ENCODE data around the gene MAGIX.
"Not testable (repeated sequence)": the region's sequence is repeated elsewhere in the genome, so short reads cannot be mapped to it uniquely, and the experiment has no call there.

Gene MAGIX

DNA sequence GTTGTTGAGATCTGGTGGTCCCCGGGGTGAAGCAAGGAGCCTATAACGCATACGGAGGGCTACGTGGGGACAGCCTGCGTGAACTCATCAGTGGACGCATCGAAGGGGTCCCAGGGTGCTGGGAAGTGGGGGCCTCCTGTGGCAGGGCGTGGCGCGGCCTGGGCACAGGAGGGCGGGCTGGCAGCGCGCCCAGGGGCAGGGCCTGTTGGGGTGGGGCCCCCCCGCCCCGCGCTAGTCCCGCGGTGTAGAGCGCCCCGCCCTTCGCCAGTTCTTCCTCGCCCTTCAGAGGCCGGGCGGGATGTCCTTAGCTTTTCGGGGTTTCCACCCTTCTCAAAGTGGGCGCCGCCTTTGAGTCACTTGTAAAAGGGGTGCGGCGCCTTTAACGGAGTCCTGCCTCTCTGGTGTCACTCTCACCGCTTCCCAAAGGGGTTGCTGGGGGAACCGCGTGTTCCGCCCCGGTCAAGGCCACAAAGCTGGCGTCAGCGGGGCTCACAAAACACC, 9.8 kb downstream of the MAGIX start:
- peaks cover 37% of the 10 kb centered on the region for H3K36me3 ChIP-seq (ENCODE audit: insufficient read depth, insufficient read length, low read length)
- peak overlapping the region; percentile 62 for H3K4me3 ChIP-seq (ENCODE audit: insufficient read length, low read depth)
- H3K9me3 ChIP-seq (ENCODE audit: insufficient read depth, low read length) = no peaks in the 10 kb centered on the region
- peak overlapping the region; percentile 79 for H3K9ac ChIP-seq (ENCODE audit: insufficient read length, low read depth)
- H3K27me3 ChIP-seq (ENCODE audit: insufficient read depth, insufficient read length) = no peaks in the 10 kb centered on the region
- H3K4me1 ChIP-seq (ENCODE audit: insufficient read depth, insufficient read length) = no peaks in the 10 kb centered on the region
- DNase-seq (ENCODE audit: low read depth, low spot score) = no peak
- TF ChIP-seq SUZ12 (IDR thresholded peaks at IDR 0.05; ENCODE audit: extremely low read depth, insufficient read depth, insufficient read length) (no peak), ZNF274 (IDR thresholded peaks at IDR 0.05; ENCODE audit: low read depth, low read length) (no peak), YY1 (IDR thresholded peaks at IDR 0.05; ENCODE audit: insufficient read depth, insufficient read length) (no peak)

DNA sequence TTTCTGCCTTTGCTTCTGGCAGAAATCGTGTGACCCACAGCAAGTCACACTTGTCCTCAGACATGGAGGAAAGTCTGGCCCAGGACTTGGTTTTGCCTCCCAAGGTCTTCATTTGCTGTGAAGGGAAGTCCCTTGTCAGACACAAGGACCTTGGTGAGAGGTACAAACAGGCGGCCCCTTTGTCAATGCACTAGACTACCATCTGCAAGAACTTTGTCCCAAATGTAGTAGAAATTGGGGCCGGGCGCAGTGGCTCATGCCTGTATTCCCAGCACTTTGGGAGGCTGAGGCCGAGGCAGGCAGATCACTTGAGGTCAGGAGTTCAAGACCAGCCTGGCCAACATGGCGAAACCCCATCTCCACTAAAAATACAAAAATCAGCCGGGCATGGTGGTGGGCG, 11.0 kb downstream of the MAGIX start:
- DNase-seq (ENCODE audit: low read depth, low spot score); H3K9ac ChIP-seq (ENCODE audit: insufficient read length, low read depth): not testable (repeated sequence)
- peaks cover 49% of the 10 kb centered on the region for H3K36me3 ChIP-seq (ENCODE audit: insufficient read depth, insufficient read length, low read length)

DNA sequence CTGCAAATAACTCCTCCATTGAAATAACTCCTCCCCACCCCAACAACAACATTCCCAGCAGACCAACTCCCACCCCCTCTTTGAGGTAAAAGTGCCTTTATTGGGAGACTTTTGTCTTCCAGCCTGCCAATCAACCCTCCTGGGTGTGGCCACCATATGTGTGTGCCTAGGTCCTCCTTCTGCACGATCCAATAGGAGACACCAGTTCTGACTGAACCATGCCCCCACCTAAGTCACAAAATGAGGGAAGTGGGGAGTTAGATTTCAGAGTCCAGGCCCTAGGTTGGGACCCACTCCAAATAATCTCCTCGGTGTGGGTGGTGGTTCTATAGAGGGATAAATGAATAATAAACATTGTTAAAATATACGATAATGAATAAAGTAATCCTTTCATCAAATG, 12.2 kb downstream of the MAGIX start:
- Histone ChIP-seq H3K9me3 (ENCODE audit: insufficient read depth, low read length) (no peaks in the 10 kb centered on the region), H3K4me1 (ENCODE audit: insufficient read depth, insufficient read length) (no peaks in the 10 kb centered on the region), H3K27me3 (ENCODE audit: insufficient read depth, insufficient read length) (no peaks in the 10 kb centered on the region), H3K4me3 (ENCODE audit: insufficient read length, low read depth) (no peak overlapping the region), H3K36me3 (ENCODE audit: insufficient read depth, insufficient read length, low read length) (peaks cover 61% of the 10 kb centered on the region), H3K9ac (ENCODE audit: insufficient read length, low read depth) (no peak overlapping the region)
- no peak for TF ChIP-seq SUZ12 (IDR thresholded peaks at IDR 0.05; ENCODE audit: extremely low read depth, insufficient read depth, insufficient read length)
- TF ChIP-seq YY1 (IDR thresholded peaks at IDR 0.05; ENCODE audit: insufficient read depth, insufficient read length) = no peak
- no peak for TF ChIP-seq ZNF274 (IDR thresholded peaks at IDR 0.05; ENCODE audit: low read depth, low read length)
- DNase-seq (ENCODE audit: low read depth, low spot score) = no peak

More for the DNA sequence above, 11.0 kb downstream of the MAGIX start:
- H3K4me3 ChIP-seq (ENCODE audit: insufficient read length, low read depth); H3K9me3 ChIP-seq (ENCODE audit: insufficient read depth, low read length); H3K4me1 ChIP-seq (ENCODE audit: insufficient read depth, insufficient read length); H3K27me3 ChIP-seq (ENCODE audit: insufficient read depth, insufficient read length): not testable (repeated sequence)

DNA sequence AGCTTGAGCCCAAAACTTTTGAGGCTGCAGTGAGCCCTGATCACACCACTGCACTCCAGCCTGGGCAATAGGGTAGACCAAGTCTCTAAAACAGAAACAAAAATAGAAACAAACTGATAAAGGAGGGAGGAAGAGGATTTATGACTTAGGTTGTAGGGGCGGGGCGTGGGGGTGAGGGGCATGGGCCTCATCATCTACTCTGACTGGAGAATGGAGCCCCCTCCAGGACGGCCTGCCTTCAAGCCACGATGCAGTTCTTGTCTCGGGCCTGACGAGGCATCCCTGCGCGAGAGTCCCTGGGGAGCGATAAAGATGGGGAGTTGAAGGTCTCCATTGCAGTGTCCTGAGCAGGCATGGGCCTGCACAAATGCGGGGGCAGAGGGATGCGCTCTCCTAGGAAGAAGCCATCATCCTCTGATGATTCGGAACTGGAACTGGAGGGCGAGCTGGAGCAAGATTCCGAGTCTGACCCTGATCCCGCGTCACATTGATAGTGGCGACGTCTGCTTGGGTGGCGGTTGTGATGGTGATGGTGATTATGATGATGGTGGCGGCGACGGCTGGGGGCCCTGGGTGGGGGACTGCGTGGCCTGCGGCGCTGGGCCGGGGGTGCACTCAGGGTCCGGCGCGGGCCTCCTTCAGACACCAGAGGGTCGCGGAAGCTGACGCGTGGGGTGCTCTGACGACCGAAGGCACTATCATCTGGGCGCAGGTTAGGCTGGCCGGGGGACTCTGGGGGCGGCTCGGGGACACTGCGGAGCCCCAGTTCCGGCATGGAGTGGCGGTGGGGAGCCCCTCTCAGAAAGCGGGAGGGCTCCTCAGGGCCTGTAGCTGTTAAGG, 13.1 kb downstream of the MAGIX start:
- Histone ChIP-seq H3K4me3 (ENCODE audit: insufficient read length, low read depth) (no peak overlapping the region), H3K9ac (ENCODE audit: insufficient read length, low read depth) (no peak overlapping the region), H3K36me3 (ENCODE audit: insufficient read depth, insufficient read length, low read length) (peaks cover 68% of the 10 kb centered on the region), H3K9me3 (ENCODE audit: insufficient read depth, low read length) (no peaks in the 10 kb centered on the region), H3K27me3 (ENCODE audit: insufficient read depth, insufficient read length) (no peaks in the 10 kb centered on the region), H3K4me1 (ENCODE audit: insufficient read depth, insufficient read length) (no peaks in the 10 kb centered on the region)
- DNase-seq (ENCODE audit: low read depth, low spot score) = no peak
- no peak for TF ChIP-seq SUZ12 (IDR thresholded peaks at IDR 0.05; ENCODE audit: extremely low read depth, insufficient read depth, insufficient read length)
- no peak for TF ChIP-seq YY1 (IDR thresholded peaks at IDR 0.05; ENCODE audit: insufficient read depth, insufficient read length)
- no peak for TF ChIP-seq ZNF274 (IDR thresholded peaks at IDR 0.05; ENCODE audit: low read depth, low read length)

DNA sequence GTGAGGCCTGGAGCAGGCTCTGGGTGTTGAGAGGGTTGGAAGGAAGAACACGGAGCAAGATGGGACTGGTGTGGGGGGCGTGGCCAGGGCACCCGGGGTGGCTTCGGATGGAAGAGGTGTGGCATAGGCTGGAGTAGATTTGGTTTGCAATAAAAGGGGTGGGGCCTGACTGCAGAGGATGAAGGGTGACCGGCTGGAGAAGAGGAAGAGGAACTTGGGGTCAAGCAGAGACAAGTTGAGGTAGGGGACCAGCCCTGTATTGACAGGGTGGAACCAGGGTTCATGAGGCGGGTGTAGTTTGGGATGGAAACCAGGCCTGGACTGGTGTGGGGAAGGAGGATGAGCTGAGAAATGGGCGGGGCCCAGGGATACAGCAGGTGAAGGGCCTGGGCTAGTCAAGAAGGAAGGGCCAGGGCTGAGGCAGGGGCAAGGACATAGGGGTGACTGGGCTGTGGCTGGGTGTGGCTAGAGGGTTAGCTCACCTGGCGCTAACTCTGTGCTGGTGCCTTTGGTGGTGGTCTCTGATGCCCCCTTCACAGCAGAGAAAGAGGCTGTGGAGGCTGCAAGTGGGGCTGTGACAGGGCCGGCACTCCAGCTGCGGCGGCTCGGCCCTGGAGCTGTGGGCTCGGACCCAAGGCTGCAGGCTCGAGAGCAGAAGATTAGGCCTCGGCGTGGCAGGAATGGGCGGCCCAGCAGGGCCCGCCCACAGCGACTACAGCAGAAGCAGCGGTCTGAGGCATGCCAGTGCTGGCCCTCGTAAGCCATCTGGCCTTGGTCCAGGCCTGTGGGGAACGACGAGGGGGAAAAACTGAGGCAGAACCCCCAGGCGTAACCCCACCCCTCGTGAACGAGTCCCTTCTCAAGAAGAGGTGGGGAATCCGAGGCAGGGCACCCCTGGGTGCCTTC, 14.1 kb downstream of the MAGIX start:
- Histone ChIP-seq H3K4me1 (ENCODE audit: insufficient read depth, insufficient read length) (no peaks in the 10 kb centered on the region), H3K27me3 (ENCODE audit: insufficient read depth, insufficient read length) (no peaks in the 10 kb centered on the region), H3K9me3 (ENCODE audit: insufficient read depth, low read length) (no peaks in the 10 kb centered on the region), H3K4me3 (ENCODE audit: insufficient read length, low read depth) (no peak overlapping the region), H3K36me3 (ENCODE audit: insufficient read depth, insufficient read length, low read length) (peaks cover 72% of the 10 kb centered on the region), H3K9ac (ENCODE audit: insufficient read length, low read depth) (no peak overlapping the region)
- no peak for DNase-seq (ENCODE audit: low read depth, low spot score)
- TF ChIP-seq YY1 (IDR thresholded peaks at IDR 0.05; ENCODE audit: insufficient read depth, insufficient read length) (no peak), SUZ12 (IDR thresholded peaks at IDR 0.05; ENCODE audit: extremely low read depth, insufficient read depth, insufficient read length) (no peak), ZNF274 (IDR thresholded peaks at IDR 0.05; ENCODE audit: low read depth, low read length) (no peak)

DNA sequence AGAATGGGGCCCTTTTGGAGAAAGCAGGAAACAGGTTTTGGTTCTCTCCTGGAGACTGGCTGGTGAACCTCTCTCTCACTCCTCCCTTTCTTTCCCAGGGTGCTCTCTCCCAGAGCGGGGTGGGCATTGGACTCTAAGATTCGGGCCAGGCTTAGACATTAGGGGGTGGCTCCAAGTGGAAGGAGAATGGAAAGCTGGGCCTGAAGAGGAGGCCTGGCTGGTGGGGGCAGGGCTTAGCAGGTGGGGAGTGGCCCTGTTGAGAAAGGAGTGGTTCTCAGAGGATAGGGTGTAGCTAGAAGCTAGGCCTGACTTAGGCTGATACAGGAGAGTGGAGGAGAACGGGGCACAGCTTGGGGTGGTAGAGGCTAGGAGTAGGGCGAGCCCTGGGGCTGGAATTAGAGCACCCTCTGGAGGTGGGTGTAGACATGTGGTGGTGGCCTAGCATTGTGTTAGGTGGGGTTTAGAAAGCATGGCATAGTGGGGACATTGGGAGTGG, 14.8 kb downstream of the MAGIX start:
- Histone ChIP-seq H3K27me3 (ENCODE audit: insufficient read depth, insufficient read length) (no peaks in the 10 kb centered on the region), H3K9ac (ENCODE audit: insufficient read length, low read depth) (no peak overlapping the region), H3K9me3 (ENCODE audit: insufficient read depth, low read length) (no peaks in the 10 kb centered on the region), H3K4me1 (ENCODE audit: insufficient read depth, insufficient read length) (no peaks in the 10 kb centered on the region), H3K4me3 (ENCODE audit: insufficient read length, low read depth) (no peak overlapping the region), H3K36me3 (ENCODE audit: insufficient read depth, insufficient read length, low read length) (peaks cover 77% of the 10 kb centered on the region)
- TF ChIP-seq YY1 (IDR thresholded peaks at IDR 0.05; ENCODE audit: insufficient read depth, insufficient read length) (no peak), ZNF274 (IDR thresholded peaks at IDR 0.05; ENCODE audit: low read depth, low read length) (no peak), SUZ12 (IDR thresholded peaks at IDR 0.05; ENCODE audit: extremely low read depth, insufficient read depth, insufficient read length) (no peak)
- DNase-seq (ENCODE audit: low read depth, low spot score) = no peak
